Stimulated activated CD4-positive, alpha-beta T cell treated with anti-CD3 and anti-CD28 coated beads, Interleukin-2, amount 100 ng/mL, for 48 hours (primary cell): Measurements from ENCODE around the gene CBX3.
"Not testable (repeated sequence)": the region's sequence is repeated elsewhere in the genome, so short reads cannot be mapped to it uniquely, and the experiment has no call there.

Experiments used
- DNase-seq, 2 donors: peaks; one replicate each; pipeline ENCODE4 v3.0.0-alpha.2; 2020

CBX3 gene

DNA sequence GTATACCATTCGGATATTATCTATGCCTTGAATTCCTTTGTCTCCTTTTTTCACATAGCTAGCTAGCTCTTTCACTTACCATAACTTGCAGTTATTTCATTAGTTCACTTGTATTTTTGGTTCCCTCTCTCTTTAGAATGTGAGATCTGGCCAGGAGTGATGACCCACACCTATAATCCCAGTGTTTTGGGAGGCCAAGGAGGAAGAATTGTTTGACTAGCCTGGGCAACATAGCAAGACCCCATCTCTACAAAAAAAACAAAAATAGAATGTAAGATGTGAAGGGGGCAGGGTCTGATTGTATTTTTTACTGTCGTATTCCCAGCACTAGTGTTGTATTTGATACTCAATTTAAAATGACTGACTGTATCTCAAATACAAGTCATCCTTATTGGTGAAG, 29.9 kb upstream of the CBX3 start:
- no peak for DNase-seq

DNA sequence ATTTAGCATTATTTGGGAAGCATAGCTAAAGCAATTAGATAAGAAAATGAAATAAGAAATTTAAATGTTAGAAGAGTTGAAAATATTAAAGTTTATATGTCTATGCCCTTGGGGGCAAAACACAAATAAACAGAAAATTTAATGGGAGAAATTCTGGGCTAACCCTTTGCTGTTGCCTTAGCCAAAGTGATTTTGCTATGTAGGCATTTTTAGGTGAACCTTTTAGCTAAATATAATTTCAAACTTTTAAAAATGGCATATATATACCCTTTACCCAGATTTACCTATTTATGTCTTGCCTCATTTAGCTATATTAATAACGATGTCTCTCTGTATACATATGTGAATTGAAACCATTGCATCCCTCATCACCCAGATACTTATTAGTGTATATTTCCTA, 29.5 kb upstream of the CBX3 start:
- no peak for DNase-seq

DNA sequence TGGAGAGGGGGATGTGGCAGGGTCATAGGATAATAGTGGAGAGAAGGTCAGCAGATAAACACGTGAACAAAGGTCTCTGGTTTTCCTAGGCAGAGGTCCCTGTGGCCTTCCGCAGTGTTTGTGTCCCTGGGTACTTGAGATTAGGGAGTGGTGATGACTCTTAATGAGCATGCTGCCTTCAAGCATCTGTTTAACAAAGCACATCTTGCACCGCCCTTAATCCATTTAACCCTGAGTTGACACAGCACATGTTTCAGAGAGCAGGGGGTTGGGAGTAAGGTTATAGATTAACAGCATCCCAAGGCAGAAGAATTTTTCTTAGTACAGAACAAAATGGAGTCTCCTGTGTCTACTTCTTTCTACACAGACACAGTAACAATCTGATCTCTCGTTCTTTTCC, 25.6 kb upstream of the CBX3 start:
- not testable (repeated sequence) for DNase-seq

- DNase-seq, result not testable (repeated sequence)
Observed at GRCh38 chr7:26176696-26177095, 24.8 kb upstream of the CBX3 start.

DNA sequence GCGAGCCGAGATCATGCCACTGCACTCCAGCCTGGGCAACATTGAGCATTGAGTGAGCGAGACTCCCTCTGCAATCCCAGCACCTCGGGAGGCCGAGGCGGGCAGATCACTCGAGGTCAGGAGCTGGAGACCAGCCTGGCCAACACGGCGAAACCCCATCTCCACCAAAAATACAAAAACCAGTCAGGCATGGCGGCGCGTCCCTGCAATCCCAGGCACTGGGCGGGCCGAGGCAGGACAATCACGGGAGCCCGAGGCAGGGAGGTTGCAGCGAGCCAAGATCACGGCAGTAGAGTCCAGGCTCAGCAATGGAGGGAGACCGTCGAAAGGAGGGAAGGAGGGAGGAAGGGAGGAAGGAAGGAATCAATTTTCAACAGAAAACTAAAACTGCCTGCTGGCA, 24.3 kb upstream of the CBX3 start:
- DNase-seq, result not testable (repeated sequence)

DNA sequence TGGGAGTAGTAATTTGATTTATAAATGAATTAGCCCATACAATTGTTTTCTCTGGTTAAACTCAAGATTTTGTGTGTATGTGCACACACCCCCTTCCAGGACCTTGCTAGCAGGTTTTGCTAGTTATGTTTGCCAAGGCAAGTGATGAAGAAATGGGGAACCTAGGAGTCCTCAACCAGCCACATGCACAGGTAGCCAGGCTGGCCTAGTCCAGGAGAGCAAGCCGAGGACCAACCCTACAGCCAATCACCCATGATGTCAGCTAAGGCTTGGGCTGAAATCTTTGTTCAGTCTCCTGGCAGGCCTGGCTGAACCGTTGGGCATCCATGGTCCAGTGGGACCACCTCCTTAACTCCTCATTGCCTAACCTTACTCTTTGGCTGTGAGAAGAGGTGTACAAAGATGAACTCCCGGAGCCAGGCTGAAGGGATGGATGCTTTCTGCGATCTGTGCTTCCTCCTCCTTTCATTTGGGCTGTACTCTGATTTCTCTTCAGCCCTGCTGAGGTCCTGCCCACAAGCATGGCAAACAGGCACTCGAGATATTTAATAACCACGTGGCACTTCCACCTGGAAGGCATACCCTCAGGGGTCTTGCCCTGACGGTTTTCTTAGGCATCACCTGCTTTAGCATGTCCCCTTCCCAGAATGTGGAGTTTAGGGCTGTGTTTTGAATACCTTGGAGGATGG, 23.1 kb upstream of the CBX3 start:
- no peak for DNase-seq

DNA sequence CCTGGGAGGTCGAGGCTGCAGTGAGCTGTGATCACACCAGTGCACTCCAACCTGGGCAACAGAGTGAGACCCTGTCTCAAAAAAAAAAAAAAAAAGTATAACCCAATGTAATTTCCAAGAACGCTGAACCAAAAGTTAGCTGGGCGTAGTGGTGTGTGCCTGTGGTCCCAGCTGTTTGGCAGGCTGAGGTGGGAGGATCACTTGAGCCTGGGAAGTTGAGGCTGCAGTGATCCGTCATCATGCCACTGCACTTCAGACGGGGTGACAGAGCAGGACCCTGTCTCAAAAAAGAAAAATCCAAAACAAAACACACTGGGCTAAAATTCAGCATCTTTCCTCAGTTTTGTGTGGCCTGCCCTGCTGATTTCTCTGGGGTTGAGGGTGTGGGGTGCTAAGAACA, 22.1 kb upstream of the CBX3 start:
- DNase-seq, result no peak

GRCh38 chr7:26179826-26180497, 21.6 kb upstream of the CBX3 start:
- DNase-seq, result no peak

- DNase-seq, result no peak
Observed at GRCh38 chr7:26180792-26181198, 20.8 kb upstream of the CBX3 start.

- no peak for DNase-seq
Observed at GRCh38 chr7:26181474-26182227, 19.9 kb upstream of the CBX3 start.

DNA sequence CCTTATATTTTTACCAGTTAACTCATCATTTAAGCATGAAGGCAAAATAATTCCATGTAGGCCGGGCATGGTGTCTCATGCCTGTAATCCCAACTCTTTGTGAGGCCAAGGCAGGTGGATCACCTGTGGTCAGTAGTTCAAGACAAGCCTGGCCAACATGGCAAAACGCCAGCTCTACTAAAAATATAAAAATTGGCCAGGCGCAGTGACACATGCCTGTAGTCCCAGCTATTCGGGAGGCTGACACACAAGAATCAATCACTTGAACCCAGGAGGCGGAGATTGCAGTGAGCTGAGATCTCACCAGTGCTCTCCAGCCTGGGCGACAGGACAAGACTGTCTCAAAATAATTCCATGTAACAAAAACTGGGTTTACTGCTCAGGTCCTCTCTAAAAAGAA, 19.3 kb upstream of the CBX3 start:
- DNase-seq, result no peak

DNA sequence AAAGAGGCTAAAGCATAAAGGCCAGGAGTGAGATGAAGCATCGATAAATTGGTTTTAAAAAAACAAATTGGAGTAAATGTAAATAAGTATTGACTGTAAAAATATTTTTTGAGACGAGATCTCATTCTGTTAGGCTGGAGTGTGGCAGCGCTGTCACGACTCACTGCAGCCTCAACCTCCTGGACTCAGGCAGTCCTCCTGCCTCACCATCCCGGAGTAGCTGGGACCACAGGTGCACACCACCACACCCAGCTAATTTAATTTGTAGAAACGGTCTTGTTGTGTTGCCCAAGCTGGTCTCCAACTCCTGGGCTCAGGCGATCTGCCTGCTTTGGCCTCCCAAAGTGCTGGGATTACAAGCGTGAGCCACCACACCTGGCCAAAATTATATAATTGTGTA, 18.8 kb upstream of the CBX3 start:
- DNase-seq, result no peak

DNA sequence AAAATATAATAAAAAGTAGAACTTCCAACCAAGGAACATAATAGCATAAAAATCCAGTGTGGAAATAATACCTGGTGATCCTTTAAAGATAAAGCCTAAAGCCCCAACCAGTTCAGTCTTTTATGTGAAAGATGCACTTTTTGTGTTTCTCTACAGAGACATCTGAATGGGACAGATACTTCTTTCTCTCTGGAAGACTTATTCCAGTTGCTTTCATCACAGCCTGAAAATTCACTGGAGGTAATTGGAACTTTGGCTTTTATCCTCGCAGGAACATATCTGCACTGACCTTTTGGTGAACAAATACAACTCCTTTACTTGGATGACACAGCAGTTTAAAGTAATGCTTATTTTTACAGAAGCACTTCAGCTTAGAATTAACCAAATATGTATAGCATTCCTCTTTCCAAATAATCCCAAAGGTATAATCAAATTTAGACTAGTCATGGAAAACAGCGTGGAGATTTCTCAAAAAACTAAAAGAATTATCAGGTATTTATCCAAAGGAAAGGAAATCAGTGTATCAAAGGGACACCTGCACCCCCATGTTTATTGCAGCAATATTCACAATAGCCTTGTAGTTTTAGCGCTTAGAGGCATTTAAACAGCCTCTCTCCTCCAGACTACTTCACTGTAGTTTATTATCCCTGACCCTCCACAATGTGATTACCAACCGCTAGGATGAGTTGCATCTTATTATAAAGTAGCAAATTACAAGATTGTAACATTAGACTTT, 17.8 kb upstream of the CBX3 start:
- no peak for DNase-seq

GRCh38 chr7:26184281-26185101, 17.1 kb upstream of the CBX3 start:
- not testable (repeated sequence) for DNase-seq

DNA sequence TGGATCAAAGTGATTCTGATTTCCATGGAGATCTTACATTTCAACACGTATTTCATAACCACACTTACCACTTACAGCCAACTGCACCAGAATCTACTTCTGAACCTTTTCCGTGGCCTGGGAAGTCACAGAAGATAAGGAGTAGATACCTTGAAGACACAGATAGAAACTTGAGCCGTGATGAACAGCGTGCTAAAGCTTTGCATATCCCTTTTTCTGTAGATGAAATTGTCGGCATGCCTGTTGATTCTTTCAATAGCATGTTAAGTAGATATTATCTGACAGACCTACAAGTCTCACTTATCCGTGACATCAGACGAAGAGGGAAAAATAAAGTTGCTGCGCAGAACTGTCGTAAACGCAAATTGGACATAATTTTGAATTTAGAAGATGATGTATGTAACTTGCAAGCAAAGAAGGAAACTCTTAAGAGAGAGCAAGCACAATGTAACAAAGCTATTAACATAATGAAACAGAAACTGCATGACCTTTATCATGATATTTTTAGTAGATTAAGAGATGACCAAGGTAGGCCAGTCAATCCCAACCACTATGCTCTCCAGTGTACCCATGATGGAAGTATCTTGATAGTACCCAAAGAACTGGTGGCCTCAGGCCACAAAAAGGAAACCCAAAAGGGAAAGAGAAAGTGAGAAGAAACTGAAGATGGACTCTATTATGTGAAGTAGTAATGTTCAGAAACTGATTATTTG, 16.3 kb upstream of the CBX3 start:
- no peak for DNase-seq

DNA sequence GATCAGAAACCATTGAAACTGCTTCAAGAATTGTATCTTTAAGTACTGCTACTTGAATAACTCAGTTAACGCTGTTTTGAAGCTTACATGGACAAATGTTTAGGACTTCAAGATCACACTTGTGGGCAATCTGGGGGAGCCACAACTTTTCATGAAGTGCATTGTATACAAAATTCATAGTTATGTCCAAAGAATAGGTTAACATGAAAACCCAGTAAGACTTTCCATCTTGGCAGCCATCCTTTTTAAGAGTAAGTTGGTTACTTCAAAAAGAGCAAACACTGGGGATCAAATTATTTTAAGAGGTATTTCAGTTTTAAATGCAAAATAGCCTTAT, 15.7 kb upstream of the CBX3 start:
- DNase-seq, result no peak

- no peak for DNase-seq
Observed at GRCh38 chr7:26186364-26187311, 14.9 kb upstream of the CBX3 start.

DNA sequence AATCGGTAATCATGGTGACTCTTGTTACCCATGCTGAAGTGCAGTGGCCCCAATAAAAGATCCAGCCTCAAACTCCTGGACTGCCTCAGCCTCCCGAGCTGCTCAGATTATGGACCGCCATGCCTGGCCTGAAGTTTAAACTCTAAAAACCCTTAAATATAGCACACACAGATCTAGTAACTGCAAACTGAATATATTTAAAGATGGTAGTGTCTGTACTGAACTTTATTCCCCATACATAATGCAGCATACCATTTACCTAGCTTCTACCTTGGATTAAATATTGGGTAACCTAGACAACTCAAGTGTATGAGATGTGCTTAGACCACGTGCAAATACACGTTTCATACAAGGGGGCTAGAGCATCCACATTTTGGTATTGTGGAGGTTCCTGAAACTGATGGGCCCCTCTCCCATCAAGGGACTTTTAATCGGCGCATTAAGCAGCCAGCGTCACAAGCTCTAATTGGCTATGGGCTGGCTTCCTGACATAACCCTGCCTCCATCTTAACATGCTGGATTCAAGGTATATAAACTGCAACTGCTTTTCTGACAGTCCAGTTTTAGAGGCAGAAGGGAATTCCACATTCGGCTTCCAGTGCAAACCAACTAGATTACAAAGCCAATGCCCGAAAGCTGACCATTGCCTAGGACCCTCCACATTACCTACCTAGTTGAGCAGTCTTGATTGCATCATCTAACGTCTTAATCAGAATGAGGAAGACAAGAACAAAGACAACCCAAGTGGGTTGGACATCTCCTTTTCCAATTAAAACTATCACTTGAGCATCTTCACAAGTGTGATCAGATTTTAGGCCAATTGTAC, 14.0 kb upstream of the CBX3 start:
- DNase-seq, result peak in 1 of 2 donors; percentile 32

DNA sequence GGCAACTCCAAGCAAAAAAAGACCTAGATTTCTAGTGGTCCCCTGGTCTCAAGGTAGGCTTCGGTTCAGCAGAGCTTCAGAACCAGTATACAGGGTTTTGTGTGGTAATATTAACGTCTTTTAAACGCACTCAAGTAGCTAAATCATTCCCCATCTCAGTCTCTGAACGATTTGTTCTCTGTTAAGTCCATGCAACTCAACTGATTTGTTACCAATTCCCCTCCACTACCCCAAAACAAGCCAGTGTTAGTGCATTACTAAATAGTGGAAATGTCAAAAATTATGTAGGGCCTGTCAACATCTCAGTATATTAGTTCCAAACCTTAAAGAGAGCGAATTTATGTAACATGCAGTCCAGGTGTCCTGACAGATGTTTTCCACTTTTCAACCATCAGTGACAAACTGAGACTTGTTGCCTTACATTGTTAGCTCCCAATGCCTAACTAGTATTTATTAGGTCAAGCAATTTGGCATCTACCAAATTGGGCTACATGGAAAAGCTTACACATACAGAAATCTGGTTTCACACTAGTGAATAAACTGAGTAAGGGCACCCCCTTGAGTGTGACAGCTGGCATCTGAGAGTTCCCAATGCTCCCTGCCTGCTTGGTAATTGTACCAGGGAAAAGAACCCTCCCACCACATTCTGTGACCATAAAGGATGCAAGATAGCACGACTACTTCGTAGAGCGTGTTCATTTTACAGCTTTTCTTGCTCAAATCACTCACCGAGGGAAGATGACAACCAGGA, 13.2 kb upstream of the CBX3 start:
- DNase-seq, result no peak
